Panc1 (cell line): ENCODE measurements around the gene ZNF695. TPM values are rescaled to one million over a fixed set of nuclear protein-coding genes. Genes with fewer than 3 reads are reported as not detected.
"Not testable (repeated sequence)": the region's sequence is repeated elsewhere in the genome, so short reads cannot be mapped to it uniquely, and the experiment has no call there.

ENCODE experiments used
- ATAC-seq: fragments of 200-7000 bp; cut with Tn5 transposase; 2 replicates; pipeline ENCODE4 v1.9.1; 2020; ENCODE audit warnings: mild to moderate bottlenecking, moderate library complexity
- BruUV-seq: library from RNA; stranded (reverse); fragments of 400-500 nt; replicated peaks from 2 replicates; lab custom pipeline; 2021; lab: Mats Ljungman, UMichigan
- CTCF ChIA-PET: fragments of 300-600 bp; sonication (Branson Sonifier 250); formaldehyde crosslinking; loops from one replicate; lab custom pipeline; 2022; ENCODE audit warnings: antibody characterized with exemption; lab: Charles Lee
- POLR2A ChIA-PET: fragments of 300-600 bp; sonication (Branson Sonifier 250); formaldehyde crosslinking; loops from one replicate; lab custom pipeline; 2022; ENCODE audit warnings: antibody characterized with exemption; lab: Charles Lee
- DNase-seq: peaks from one replicate; pipeline ENCODE4 v3.0.0-alpha.2; 2010; ENCODE audit warnings: low read depth, low spot score
- H3K27ac ChIP-seq: 2 replicates; pipeline ENCODE4 v1.5.1; 2011; ENCODE audit warnings: mild to moderate bottlenecking, low read length, inconsistent platforms
- H3K27me3 ChIP-seq: fragments of 200-500 bp; sonication (Bioruptor generic); 2 replicates; pipeline ENCODE4 v1.6.0; 2014; ENCODE audit warnings: low read length, inconsistent platforms; ENCODE audit not compliant: control insufficient read depth, insufficient read depth
- H3K36me3 ChIP-seq: fragments of 200-500 bp; sonication (Bioruptor generic); 2 replicates; pipeline ENCODE4 v1.5.1; 2014; ENCODE audit warnings: inconsistent platforms, mild to moderate bottlenecking, low read length, moderate library complexity; ENCODE audit not compliant: control insufficient read depth, insufficient read depth
- H3K4me1 ChIP-seq: 2 replicates; pipeline ENCODE4 v1.5.1; 2011; ENCODE audit warnings: inconsistent platforms, mild to moderate bottlenecking, low read length, moderate library complexity; ENCODE audit not compliant: control insufficient read depth, insufficient read depth
- H3K4me3 ChIP-seq, 2 experiments: 2 replicates each; pipeline ENCODE4 v1.5.1; 2011 to 2012; ENCODE audit warnings: low read depth in 2 of 2, low read length in 2 of 2, mild to moderate bottlenecking in 2 of 2, inconsistent platforms in 1 of 2, moderate library complexity in 1 of 2
- H3K9me3 ChIP-seq: fragments of 200-500 bp; sonication (Bioruptor generic); 2 replicates; pipeline ENCODE4 v1.5.1; 2014; ENCODE audit warnings: low read depth, mild to moderate bottlenecking, inconsistent platforms, low read length, moderate library complexity; ENCODE audit not compliant: control insufficient read depth, insufficient read depth
- CTCF ChIP-seq: fragments of 450-650 bp; IDR thresholded peaks from 2 replicates; pipeline ENCODE4 v1.5.1; 2017; ENCODE audit warnings: mild to moderate bottlenecking
- POLR2AphosphoS5 ChIP-seq: IDR thresholded peaks from 2 replicates; pipeline ENCODE4 v1.6.1; 2012; ENCODE audit warnings: mild to moderate bottlenecking, low read depth, low read length, moderate library complexity
- REST ChIP-seq, 2 experiments: IDR thresholded peaks; 2 replicates each; pipeline ENCODE4 v1.6.1; 2011 to 2012; ENCODE audit warnings: low read depth in 2 of 2, control low read depth in 1 of 2, low read length in 1 of 2, mild to moderate bottlenecking in 1 of 2, moderate library complexity in 1 of 2; ENCODE audit not compliant: insufficient read depth in 1 of 2
- SIN3A ChIP-seq: IDR thresholded peaks from 2 replicates; pipeline ENCODE4 v1.6.1; 2012; ENCODE audit warnings: low read depth, mild to moderate bottlenecking, low read length, moderate library complexity, borderline replicate concordance; ENCODE audit not compliant: insufficient read depth
- TCF7L2 ChIP-seq: IDR thresholded peaks from 2 replicates; pipeline ENCODE4 v1.6.1; 2011; ENCODE audit warnings: mild to moderate bottlenecking, low read depth, low read length, inconsistent platforms
- in situ Hi-C: cut with HindIII; loops from 2 replicates; pipeline ENCODE4 v1.10.0; 2016; ENCODE audit warnings: low sequenced_read_pairs, low pct_unique_long_range_greater_than_20kb
- intact Hi-C: fragments of 100-400 bp; cut with micrococcal nuclease; formaldehyde crosslinking; loops from one replicate; pipeline ENCODE4 v1.10.0; 2022; ENCODE audit not compliant: unreplicated experiment
- total RNA-seq: library from RNA; stranded (reverse); gene quantifications from one replicate; pipeline ENCODE4 v1.2.1, GENCODE V29; 2021; ENCODE audit not compliant: unreplicated experiment

Gene ZNF695
- total RNA-seq, 1 experiment from 2014 or later: 14.7 TPM

- peaks cover 16% of the 10 kb centered on the region; the same call in 1 of the 2 replicates for H3K9me3 ChIP-seq
- CTCF ChIA-PET: no interaction called here
- peaks cover 3% of the 10 kb centered on the region; the same call in 1 of the 2 replicates for H3K4me1 ChIP-seq
- H3K36me3 ChIP-seq: no peaks in the 10 kb centered on the region
- in situ Hi-C loops: no loop called here
- intact Hi-C loops: no loop called here
- TF ChIP-seq CTCF (no peak), SIN3A (no peak), TCF7L2 (no peak), REST (IDR thresholded peaks at IDR 0.05; ENCODE audit: insufficient read depth in 1 of 2, low read depth in 2 of 2, low read length in 1 of 2) (no peak), POLR2AphosphoS5 (no peak)
- POLR2A ChIA-PET: no interaction called here
- peak overlapping the region; percentile 60 for H3K27ac ChIP-seq
- peak; percentile 1 for ATAC-seq
- H3K4me3 ChIP-seq: peak overlapping the region; percentile 72 to 77
- no peaks in the 10 kb centered on the region for H3K27me3 ChIP-seq
- DNase-seq: no peak
- no TSS peak for BruUV-seq
Measured at GRCh38 chr1:247008406-247008799, 546 bp upstream of the ZNF695 start.

GRCh38 chr1:247004081-247004480 lies 3.8 kb downstream of the ZNF695 start:
- H3K4me1 ChIP-seq, DNase-seq, H3K27me3 ChIP-seq, ATAC-seq, in situ Hi-C loops, H3K36me3 ChIP-seq, H3K4me3 ChIP-seq, POLR2A ChIA-PET, intact Hi-C loops, CTCF ChIA-PET, H3K27ac ChIP-seq, BruUV-seq: not testable (repeated sequence)
- peaks cover 40% of the 10 kb centered on the region for H3K9me3 ChIP-seq

- no peak for TF ChIP-seq CTCF
- TF ChIP-seq SIN3A: no peak
- TF ChIP-seq TCF7L2: no peak
- no peak for TF ChIP-seq REST (IDR thresholded peaks at IDR 0.05; ENCODE audit: insufficient read depth in 1 of 2, low read depth in 2 of 2, low read length in 1 of 2)
- no peak for TF ChIP-seq POLR2AphosphoS5
- Histone ChIP-seq H3K9me3 (peaks cover 60% of the 10 kb centered on the region), H3K4me1 (no peaks in the 10 kb centered on the region), H3K27ac (no peak overlapping the region), H3K4me3 (no peak overlapping the region), H3K36me3 (peaks cover 8% of the 10 kb centered on the region), H3K27me3 (no peaks in the 10 kb centered on the region)
- no peak for ATAC-seq
- in situ Hi-C loops (no loop called here), intact Hi-C loops (loop anchor here (5.0 to 10.0 kb wide), 2 partner anchors 65 to 87 kb away; partner anchors contain the start of gene ZNF670)
- ChIA-PET CTCF (no interaction called here), POLR2A (no interaction called here)
- BruUV-seq: no TSS peak
- DNase-seq: no peak
Measured at GRCh38 chr1:246989901-246990300, 18.0 kb downstream of the ZNF695 start.
